GM12873 (cell line): ENCODE data around the gene ARPC4.

ENCODE experiments used
- TF ChIP-seq, protein P1 (sequence below): IDR thresholded peaks from 2 replicates; pipeline ENCODE4 v1.5.1; 2012; ENCODE audit warnings: low read depth, mild to moderate bottlenecking, moderate library complexity, low read length, control low read depth; ENCODE audit not compliant: insufficient read depth; ENCODE audit errors: missing control alignments

The ARPC4 gene

DNA sequence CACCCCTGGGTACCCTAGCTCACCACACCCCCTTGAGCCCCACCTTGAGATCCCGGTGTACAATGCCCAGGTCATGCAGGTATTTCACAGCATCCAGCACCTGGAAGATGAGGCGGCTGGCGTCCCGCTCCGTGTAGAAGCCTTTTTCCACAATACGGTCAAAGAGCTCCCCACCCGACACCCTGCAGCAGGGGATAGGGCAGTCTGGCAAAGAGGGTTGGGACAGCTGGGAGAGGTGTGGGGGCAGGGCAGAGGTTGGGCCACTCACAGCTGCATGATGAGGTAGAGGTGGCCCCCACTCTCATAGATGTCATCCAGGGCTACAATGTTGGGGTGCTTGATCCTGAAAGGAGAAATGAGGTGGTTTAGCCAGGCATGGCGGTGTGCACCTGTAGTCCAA, 30.0 kb upstream of the ARPC4 start:
- TF ChIP-seq, protein P1, sequence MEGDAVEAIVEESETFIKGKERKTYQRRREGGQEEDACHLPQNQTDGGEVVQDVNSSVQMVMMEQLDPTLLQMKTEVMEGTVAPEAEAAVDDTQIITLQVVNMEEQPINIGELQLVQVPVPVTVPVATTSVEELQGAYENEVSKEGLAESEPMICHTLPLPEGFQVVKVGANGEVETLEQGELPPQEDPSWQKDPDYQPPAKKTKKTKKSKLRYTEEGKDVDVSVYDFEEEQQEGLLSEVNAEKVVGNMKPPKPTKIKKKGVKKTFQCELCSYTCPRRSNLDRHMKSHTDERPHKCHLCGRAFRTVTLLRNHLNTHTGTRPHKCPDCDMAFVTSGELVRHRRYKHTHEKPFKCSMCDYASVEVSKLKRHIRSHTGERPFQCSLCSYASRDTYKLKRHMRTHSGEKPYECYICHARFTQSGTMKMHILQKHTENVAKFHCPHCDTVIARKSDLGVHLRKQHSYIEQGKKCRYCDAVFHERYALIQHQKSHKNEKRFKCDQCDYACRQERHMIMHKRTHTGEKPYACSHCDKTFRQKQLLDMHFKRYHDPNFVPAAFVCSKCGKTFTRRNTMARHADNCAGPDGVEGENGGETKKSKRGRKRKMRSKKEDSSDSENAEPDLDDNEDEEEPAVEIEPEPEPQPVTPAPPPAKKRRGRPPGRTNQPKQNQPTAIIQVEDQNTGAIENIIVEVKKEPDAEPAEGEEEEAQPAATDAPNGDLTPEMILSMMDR, result no peak

DNA sequence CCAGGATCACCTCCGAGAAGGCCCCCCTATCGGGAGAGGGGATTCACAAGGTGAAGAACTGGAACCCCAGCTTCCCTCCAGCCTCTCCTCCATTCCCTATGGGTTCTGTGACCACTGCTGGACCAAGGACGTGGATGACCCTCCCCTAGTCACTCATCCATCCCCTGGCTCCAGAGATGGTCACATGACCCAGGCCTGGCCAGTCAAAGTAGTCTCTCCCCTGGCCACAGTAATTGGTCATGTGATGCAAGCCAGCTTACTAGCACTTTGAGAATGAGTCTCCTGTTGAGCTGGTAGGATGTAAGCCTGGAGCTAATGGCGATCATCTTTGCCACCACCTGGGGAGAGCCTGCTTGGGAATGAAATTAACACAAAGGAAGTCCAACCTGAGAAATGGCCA, 27.0 kb upstream of the ARPC4 start:
- TF ChIP-seq, protein P1, result no peak

DNA sequence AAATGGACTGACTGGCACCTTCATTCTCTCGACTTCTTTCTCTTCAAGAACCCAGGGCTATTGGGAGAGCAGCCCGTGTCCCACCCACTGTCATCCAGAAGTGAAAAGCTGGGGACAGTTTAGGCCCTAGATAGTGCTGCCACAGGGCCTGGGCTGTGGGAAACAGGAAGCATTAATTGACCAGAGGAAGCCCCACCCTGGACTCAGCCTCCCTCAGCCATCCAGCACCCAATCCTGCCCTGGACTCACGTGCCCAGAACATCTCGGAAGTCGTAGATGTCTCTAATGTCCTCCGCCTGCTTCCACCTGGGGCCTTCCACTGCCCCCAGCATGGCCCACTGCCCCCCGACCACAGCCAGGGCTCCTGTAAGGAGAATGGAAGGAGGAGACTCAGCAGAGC, 25.5 kb upstream of the ARPC4 start:
- TF ChIP-seq, protein P1, result no peak

DNA sequence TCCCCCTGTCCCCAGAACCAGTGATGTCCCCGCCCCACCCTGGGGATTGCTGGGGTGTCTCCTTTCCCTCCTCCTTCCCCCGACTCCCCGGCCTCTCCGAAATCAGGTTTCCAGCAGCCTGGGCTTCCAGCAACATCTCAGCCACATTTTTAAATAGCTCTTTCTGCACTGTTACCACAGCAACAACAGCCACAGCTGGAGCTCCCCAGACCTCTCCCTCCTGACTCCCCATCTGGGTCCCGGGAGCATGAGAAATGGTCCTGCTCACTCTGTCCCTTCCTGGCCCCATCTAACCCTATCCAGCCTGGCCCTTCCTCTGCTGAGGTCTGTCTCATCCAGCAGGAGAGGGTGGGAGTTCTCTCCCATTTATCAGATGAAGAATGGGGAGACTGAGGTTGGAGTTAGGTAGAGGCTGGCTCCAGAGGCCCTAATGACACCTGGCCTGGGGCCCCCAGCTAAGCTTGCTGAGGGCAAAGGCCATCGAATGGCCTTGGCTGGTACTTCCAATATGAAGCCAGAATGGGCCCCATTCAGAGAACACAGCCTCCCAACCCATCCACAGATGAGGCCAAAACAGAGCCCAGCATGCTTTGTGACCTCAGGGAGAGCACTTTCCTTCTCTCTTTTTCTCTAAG, 24.6 kb upstream of the ARPC4 start:
- TF ChIP-seq, protein P1, result no peak

DNA sequence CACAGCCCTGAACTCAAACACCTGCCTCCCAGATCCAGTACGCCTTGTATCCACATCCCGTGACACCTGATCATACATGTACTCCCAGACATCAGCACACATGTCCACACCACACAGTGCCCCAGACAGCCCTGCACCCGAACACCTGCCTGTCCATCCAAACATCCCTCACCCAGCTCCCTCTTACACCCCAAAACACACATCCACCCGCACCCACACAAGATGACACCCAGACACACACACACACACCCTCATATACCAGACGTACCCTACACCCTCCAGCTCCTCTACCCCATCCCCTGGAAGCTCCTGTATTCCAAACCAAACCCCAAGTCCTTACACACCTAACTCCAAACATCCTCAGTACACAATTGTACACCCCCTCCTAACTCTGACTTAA, 23.9 kb upstream of the ARPC4 start:
- TF ChIP-seq, protein P1, result no peak

DNA sequence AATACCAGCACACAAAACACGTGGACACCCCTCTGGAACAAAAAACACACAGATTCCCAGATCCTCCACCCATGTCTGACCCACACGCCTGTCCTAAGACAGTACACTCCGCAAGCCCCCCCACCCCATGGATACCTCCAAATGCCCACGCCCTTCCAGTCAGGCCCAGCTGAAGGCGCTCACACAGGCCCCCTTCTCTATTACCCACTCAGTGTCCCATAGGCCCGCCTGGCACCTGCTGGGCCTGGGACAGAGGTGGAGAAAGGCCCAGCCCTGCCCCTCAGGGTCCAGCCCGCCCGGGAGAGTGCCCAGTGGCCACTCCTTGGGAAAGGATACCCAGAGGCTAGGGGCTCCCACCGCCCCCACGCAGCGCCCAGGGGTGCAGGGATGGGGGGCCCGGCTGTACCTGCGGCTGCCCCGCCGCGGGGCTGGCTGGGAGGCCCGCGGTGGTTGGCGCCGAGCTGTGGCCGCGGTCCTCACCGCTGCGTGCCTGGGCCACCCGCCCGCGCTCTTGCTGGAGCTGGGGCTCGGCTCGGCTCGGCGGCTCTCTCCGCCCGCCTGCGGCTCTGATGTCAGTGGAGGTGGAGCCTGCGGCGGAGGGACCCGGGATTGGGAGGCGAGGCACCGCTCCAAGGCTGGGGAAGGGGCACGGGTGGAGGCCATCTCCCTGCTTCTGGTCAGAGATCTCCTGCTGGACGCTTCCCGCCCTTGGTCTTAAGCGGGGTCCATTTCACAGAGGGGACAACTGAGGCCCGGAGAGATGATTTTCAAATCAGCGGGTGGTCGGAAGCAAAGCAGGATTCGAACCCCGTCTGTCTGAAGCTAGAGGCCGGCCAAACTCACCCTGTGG, 23.2 kb upstream of the ARPC4 start, which contains the start of gene CAMK1:
Gene CAMK1 (minus strand): TSS at position 522 of the 850 bp plus-strand sequence. CDS start 2,198 bp downstream, outside the sequence.
- TF ChIP-seq, protein P1, result no peak

DNA sequence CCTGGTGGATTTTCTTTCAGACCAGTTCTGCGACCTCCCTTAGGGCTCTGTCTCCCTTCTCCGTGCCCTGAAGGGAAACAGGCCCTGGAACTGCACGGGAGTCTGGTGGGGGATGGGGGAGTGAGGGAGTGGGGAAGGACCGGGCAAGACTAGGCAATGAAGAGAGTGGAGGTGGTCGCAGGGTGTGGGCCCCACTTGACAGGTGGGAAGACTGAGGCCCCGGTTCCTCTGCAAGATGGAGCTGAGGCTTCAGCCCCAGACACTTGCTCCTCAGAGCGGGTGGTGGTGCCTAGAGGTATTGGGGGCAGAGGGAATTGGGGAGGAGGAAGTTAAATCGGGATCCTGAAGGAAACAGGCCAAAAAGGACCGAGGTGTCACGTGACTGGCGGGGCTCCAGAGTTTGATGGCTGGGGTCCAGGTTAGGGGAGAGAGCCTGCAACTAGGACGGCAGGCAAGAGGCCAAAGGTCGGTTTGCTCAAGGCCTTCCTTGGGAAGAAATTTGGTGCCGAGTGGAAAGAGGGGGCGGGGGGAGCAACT, 22.5 kb upstream of the ARPC4 start:
- TF ChIP-seq, protein P1, result no peak
